H1 (cell line): Measurements from ENCODE around the gene BCAM. TPM values are rescaled to one million over a fixed set of nuclear protein-coding genes. Genes with fewer than 3 reads are reported as not detected.

Experiments
- CTCF ChIA-PET: fragments of 300-600 bp; sonication (Branson Sonifier 250); formaldehyde crosslinking; loops from one replicate; lab custom pipeline; 2021; ENCODE audit not compliant: partially characterized antibody; lab: Charles Lee
- POLR2A ChIA-PET: fragments of 300-600 bp; sonication (Branson Sonifier 250); formaldehyde crosslinking; loops from one replicate; lab custom pipeline; 2021; ENCODE audit warnings: inconsistent platforms; ENCODE audit not compliant: partially characterized antibody; lab: Charles Lee
- DNase-seq, 2 experiments: peaks; one replicate each; pipeline versions ENCODE4 v3.0.0 to v3.0.0-alpha.2; 2010 to 2022; ENCODE audit warnings: low spot score in 2 of 2, low read depth in 1 of 2, mixed read lengths in 1 of 2
- FAIRE-seq: peaks from 2 replicates; lab custom pipeline; 2011; peaks lifted over from hg19 to GRCh38; lab: Jason Lieb, UNC
- H2AFZ ChIP-seq: 2 replicates; pipeline ENCODE4 v1.8.1; 2012; ENCODE audit warnings: low read length, inconsistent platforms
- H2AK5ac ChIP-seq: 2 replicates; pipeline ENCODE4 v1.6.1; 2013; ENCODE audit warnings: low read depth, low read length
- H2BK120ac ChIP-seq: replicated peaks from 2 replicates; pipeline ENCODE3; 2013; ENCODE audit warnings: low read depth, low read length, inconsistent platforms
- H2BK12ac ChIP-seq: 2 replicates; pipeline ENCODE4 v1.6.1; 2013; ENCODE audit warnings: low read depth, low read length
- H2BK15ac ChIP-seq: 2 replicates; pipeline ENCODE4 v1.6.1; 2013; ENCODE audit warnings: low read length
- H2BK20ac ChIP-seq: 2 replicates; pipeline ENCODE4 v1.6.1; 2013; ENCODE audit warnings: low read length
- H2BK5ac ChIP-seq: 2 replicates; pipeline ENCODE4 v1.6.1; 2013; ENCODE audit warnings: low read depth, low read length
- H3K14ac ChIP-seq: 2 replicates; pipeline ENCODE4 v1.6.1; 2013; ENCODE audit warnings: inconsistent platforms; ENCODE audit not compliant: insufficient read length
- H3K18ac ChIP-seq: 2 replicates; pipeline ENCODE4 v1.6.1; 2013; ENCODE audit warnings: low read length; ENCODE audit errors: extremely low read depth
- H3K23ac ChIP-seq: 2 replicates; pipeline ENCODE4 v1.6.1; 2013; ENCODE audit warnings: inconsistent platforms; ENCODE audit not compliant: insufficient read length
- H3K23me2 ChIP-seq: 2 replicates; pipeline ENCODE4 v1.6.1; 2013; ENCODE audit warnings: low read depth, low read length
- H3K27ac ChIP-seq: 2 replicates; pipeline ENCODE4 v1.6.1; 2011; ENCODE audit warnings: low read depth, low read length, inconsistent platforms
- H3K27me3 ChIP-seq, 4 experiments: replicated peaks in 1 of 4; 1 replicate in 1 of 4; 2 replicates in 3 of 4; pipeline versions ENCODE4 v1.6.1 to v1.8.1; 2011 to 2013; ENCODE audit warnings: low read length in 3 of 4, mild to moderate bottlenecking in 3 of 4, inconsistent platforms in 2 of 4, mixed read lengths in 2 of 4, moderate library complexity in 1 of 4; ENCODE audit not compliant: control insufficient read depth in 3 of 4, insufficient read depth in 3 of 4; ENCODE audit errors: extremely low read depth in 1 of 4
- H3K36me3 ChIP-seq, 4 experiments: 2 replicates each; pipeline versions ENCODE4 v1.6.1 to v1.8.1; 2011 to 2013; ENCODE audit warnings: mild to moderate bottlenecking in 4 of 4, low read length in 3 of 4, moderate library complexity in 2 of 4, control low read depth in 1 of 4, inconsistent platforms in 1 of 4; ENCODE audit not compliant: insufficient read depth in 4 of 4, control insufficient read depth in 2 of 4
- H3K4ac ChIP-seq: replicated peaks from 2 replicates; pipeline ENCODE3; 2013; ENCODE audit warnings: low read length, low read depth, mixed read lengths, inconsistent platforms; ENCODE audit not compliant: insufficient read length
- H3K4me1 ChIP-seq, 4 experiments: replicated peaks in 1 of 4; 1 replicate in 1 of 4; 2 replicates in 3 of 4; pipeline versions ENCODE4 v1.6.1 to v1.8.1; 2011 to 2013; ENCODE audit warnings: low read length in 3 of 4, inconsistent platforms in 2 of 4, mixed read lengths in 1 of 4; ENCODE audit not compliant: insufficient read depth in 4 of 4, control insufficient read depth in 3 of 4
- H3K4me2 ChIP-seq, 2 experiments: 2 replicates each; pipeline versions ENCODE4 v1.6.1 to v1.8.1; 2011 to 2013; ENCODE audit warnings: low read depth in 2 of 2, low read length in 2 of 2, control low read depth in 1 of 2, inconsistent platforms in 1 of 2, mild to moderate bottlenecking in 1 of 2; ENCODE audit not compliant: insufficient read depth in 1 of 2
- H3K4me3 ChIP-seq, 4 experiments: fragments of 200-600, 300-600 bp in 1 of 4; sonication (generic), shearing (Covaris generic), sonication (Bioruptor Twin) in 1 of 4; 2 replicates each; pipeline versions ENCODE4 v1.5.1 to v1.8.1; 2011 to 2016; ENCODE audit warnings: low read length in 4 of 4, low read depth in 3 of 4, control low read depth in 2 of 4, inconsistent platforms in 2 of 4, mild to moderate bottlenecking in 2 of 4, mixed read lengths in 1 of 4, moderate library complexity in 1 of 4; ENCODE audit not compliant: insufficient read depth in 2 of 4; ENCODE audit errors: extremely low read depth in 1 of 4
- H3K56ac ChIP-seq: replicated peaks from 2 replicates; pipeline ENCODE3; 2013; ENCODE audit warnings: low read depth, mild to moderate bottlenecking, mixed read lengths, low read length, inconsistent platforms; ENCODE audit not compliant: insufficient read length
- H3K79me1 ChIP-seq: 2 replicates; pipeline ENCODE4 v1.6.1; 2013; ENCODE audit warnings: low read depth, low read length, control low read depth
- H3K79me2 ChIP-seq, 2 experiments: 2 replicates each; pipeline versions ENCODE4 v1.6.1 to v1.8.1; 2012 to 2013; ENCODE audit warnings: low read length in 2 of 2, mild to moderate bottlenecking in 2 of 2, inconsistent platforms in 1 of 2; ENCODE audit not compliant: insufficient read depth in 2 of 2, control insufficient read depth in 1 of 2
- H3K9ac ChIP-seq, 4 experiments: replicated peaks in 1 of 4; 1 replicate in 1 of 4; 2 replicates in 3 of 4; pipeline versions ENCODE4 v1.6.1 to v1.8.1; 2011 to 2013; ENCODE audit warnings: low read depth in 3 of 4, low read length in 3 of 4, control low read depth in 2 of 4, mild to moderate bottlenecking in 2 of 4, moderate library complexity in 2 of 4, inconsistent platforms in 1 of 4; ENCODE audit errors: extremely low read depth in 1 of 4
- H3K9me3 ChIP-seq, 2 experiments: 2 replicates each; pipeline versions ENCODE4 v1.6.1 to v1.8.1; 2012 to 2013; ENCODE audit warnings: mild to moderate bottlenecking in 2 of 2, moderate library complexity in 2 of 2, control low read depth in 1 of 2, inconsistent platforms in 1 of 2, low read depth in 1 of 2, low read length in 1 of 2, mixed read lengths in 1 of 2; ENCODE audit not compliant: insufficient read depth in 2 of 2
- H4K20me1 ChIP-seq, 2 experiments: replicated peaks in 1 of 2; 2 replicates each; pipeline versions ENCODE3 to v1.8.1; 2011 to 2013; ENCODE audit warnings: inconsistent platforms in 2 of 2, low read length in 2 of 2, mild to moderate bottlenecking in 1 of 2; ENCODE audit not compliant: insufficient read depth in 2 of 2, control insufficient read depth in 1 of 2
- H4K5ac ChIP-seq: 2 replicates; pipeline ENCODE4 v1.6.1; 2013; ENCODE audit warnings: low read length, low read depth, mixed read lengths, inconsistent platforms; ENCODE audit not compliant: insufficient read length
- H4K8ac ChIP-seq: 2 replicates; pipeline ENCODE4 v1.8.0; 2013; ENCODE audit warnings: mild to moderate bottlenecking, moderate library complexity, low read length, inconsistent platforms; ENCODE audit not compliant: insufficient read depth; ENCODE audit errors: extremely low read depth
- H4K91ac ChIP-seq: replicated peaks from 2 replicates; pipeline ENCODE3; 2013; ENCODE audit warnings: low read length, mixed read lengths, inconsistent platforms; ENCODE audit not compliant: insufficient read length
- BRCA1 ChIP-seq: IDR thresholded peaks from 2 replicates; pipeline ENCODE4 v1.6.1; 2012; ENCODE audit warnings: low read depth, low read length, improper control_type of control experiment
- CHD2 ChIP-seq: IDR thresholded peaks from 2 replicates; pipeline ENCODE4 v1.6.1; 2012; ENCODE audit warnings: low read length, improper control_type of control experiment
- CTBP2 ChIP-seq: IDR thresholded peaks from 2 replicates; pipeline ENCODE4 v1.7.0; 2011; ENCODE audit warnings: borderline replicate concordance, mild to moderate bottlenecking, moderate library complexity, mixed read lengths, low read length; ENCODE audit not compliant: insufficient read depth, insufficient read length
- NRF1 ChIP-seq: IDR thresholded peaks from 2 replicates; pipeline ENCODE4 v1.6.1; 2011; ENCODE audit warnings: mild to moderate bottlenecking, low read depth, low read length, improper control_type of control experiment
- RAD21 ChIP-seq, 2 experiments: IDR thresholded peaks in 1 of 2; conservative IDR thresholded peaks in 1 of 2; 2 replicates each; pipeline ENCODE4 v1.6.1; 2011; ENCODE audit warnings: low read depth in 2 of 2, low read length in 2 of 2, improper control_type of control experiment in 1 of 2, inconsistent platforms in 1 of 2, mild to moderate bottlenecking in 1 of 2, moderate library complexity in 1 of 2
- RXRA ChIP-seq: IDR thresholded peaks from 2 replicates; pipeline ENCODE4 v1.6.1; 2011; ENCODE audit warnings: low read depth, mild to moderate bottlenecking, low read length, moderate library complexity; ENCODE audit not compliant: insufficient read depth
- ZNF274 ChIP-seq: IDR thresholded peaks from 2 replicates; pipeline ENCODE4 v1.7.0; 2012; ENCODE audit warnings: low read length, borderline replicate concordance; ENCODE audit errors: extremely low read depth
- WGBS, 2 experiments: shearing (Covaris generic) in 1 of 2; methylation state at CpG; one replicate each; pipeline versions ENCODE4 v1.1.6 to v1.1.7; 2013 to 2015; ENCODE audit warnings: low lambda C conversion rate in 2 of 2, mixed read lengths in 2 of 2, inconsistent platforms in 1 of 2, low coverage in 1 of 2, missing lambda C conversion rate in 1 of 2; ENCODE audit not compliant: insufficient replicate concordance in 2 of 2, insufficient coverage in 1 of 2, insufficient read length in 1 of 2; ENCODE audit errors: extremely low coverage in 1 of 2, missing lambda C conversion rate in 1 of 2; 5-methylcytosine and 5-hydroxymethylcytosine counted together
- polyA plus RNA-seq, 7 experiments: library from polyadenylated mRNA; depleted of rRNA in 3 of 7; stranded (reverse) in 5 of 7; unstranded in 2 of 7; fragments of >200 nt in 5 of 7; fragments of 200-250 nt in 2 of 7; gene quantifications; 1 replicate in 5 of 7; 2 replicates in 1 of 7; 4 replicates in 1 of 7; pipeline versions ENCODE4 v1.2.1 to v1.2.3, GENCODE V29; 2011 to 2013; ENCODE audit warnings: missing spikeins in 2 of 7, mixed read lengths in 2 of 7
- total RNA-seq: library from RNA; stranded (reverse); fragmentation: NEBNext Ultra II Directional; extraction: Animal tissue kit (Norgen Biotek cat#: 25700); gene quantifications from 2 replicates; pipeline ENCODE4 v1.2.1, GENCODE V29; 2021
- TF ChIP-seq, protein P1 (sequence below): IDR thresholded peaks from 2 replicates; pipeline ENCODE4 v1.6.1; 2012; ENCODE audit warnings: low read length, inconsistent platforms
- TF ChIP-seq, protein P2 (sequence below): IDR thresholded peaks from 2 replicates; pipeline ENCODE4 v1.6.1; 2012; ENCODE audit warnings: inconsistent platforms

The BCAM gene
- total and polyA plus RNA-seq, 2 of the 8 experiments (the other 6 are each of a cell fraction or from before 2014, with no cell fraction given), result 32.5 to 81.4 TPM

DNA sequence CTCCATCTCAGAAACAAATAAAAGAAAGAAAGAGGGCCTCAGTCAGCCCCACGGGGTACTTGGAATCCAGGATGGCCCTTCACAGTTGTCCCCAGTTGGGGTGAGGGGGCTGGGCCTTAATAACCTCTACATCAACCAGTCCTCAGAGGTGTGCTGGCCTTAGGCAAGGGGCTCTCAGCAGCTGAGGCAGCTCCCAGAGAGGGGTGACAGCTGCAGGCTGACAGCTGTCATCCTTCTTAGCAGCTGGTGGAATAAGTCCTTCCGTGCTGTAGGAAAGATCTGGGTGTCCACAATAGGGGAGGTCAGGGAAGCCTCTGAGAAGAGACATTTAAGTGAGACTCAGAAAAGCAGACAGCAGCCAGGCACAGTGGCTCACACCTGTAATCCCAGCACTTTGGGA lies 7.4 kb downstream of the BCAM start:
- H4K91ac ChIP-seq, result no peak overlapping the region
- ChIA-PET CTCF (interaction anchor here (1.1 to 1.5 kb wide), 3 partner anchors 11 to 32 kb away, joined by 3 read pairs; no protein-coding TSS in a partner anchor), POLR2A (interaction anchor here (1.3 to 1.4 kb wide), 2 partner anchors 10 to 31 kb away, joined by 3 to 4 read pairs; no protein-coding TSS in a partner anchor)
- no peak overlapping the region for H2AK5ac ChIP-seq
- FAIRE-seq (no peak), DNase-seq (no peak)
- peaks cover 8% of the 10 kb centered on the region; the same call in 1 of the 2 replicates for H3K23me2 ChIP-seq
- no peak overlapping the region for H3K9ac ChIP-seq
- no peak overlapping the region for H3K27ac ChIP-seq
- no peak overlapping the region for H2BK12ac ChIP-seq
- no peak overlapping the region for H4K8ac ChIP-seq
- no peaks in the 10 kb centered on the region for H3K9me3 ChIP-seq
- no peak overlapping the region for H2BK120ac ChIP-seq
- no peaks in the 10 kb centered on the region; the same call in 1 of the 2 replicates for H3K79me1 ChIP-seq
- H2BK20ac ChIP-seq, result no peak overlapping the region
- H3K18ac ChIP-seq, result no peak overlapping the region
- no peak overlapping the region for H3K14ac ChIP-seq
- WGBS, 2 experiments, result 83% methylated on average over 2 of the region's 2 CpGs; no CpG with 5 or more reads in 1 of the 2 experiments
- H4K5ac ChIP-seq, result no peak overlapping the region
- no peaks in the 10 kb centered on the region for H3K79me2 ChIP-seq
- no peak overlapping the region for H3K4me3 ChIP-seq
- TF ChIP-seq CHD2 (no peak), NRF1 (no peak), ZNF274 (no peak), RXRA (no peak), RAD21 (IDR thresholded peaks at IDR 0.05 in 1 of 2, conservative IDR thresholded peaks at IDR 0.05 in 1 of 2; ENCODE audit: low read depth in 2 of 2, low read length in 2 of 2) (no peak), CTBP2 (no peak), BRCA1 (no peak)
- TF ChIP-seq, protein P1, sequence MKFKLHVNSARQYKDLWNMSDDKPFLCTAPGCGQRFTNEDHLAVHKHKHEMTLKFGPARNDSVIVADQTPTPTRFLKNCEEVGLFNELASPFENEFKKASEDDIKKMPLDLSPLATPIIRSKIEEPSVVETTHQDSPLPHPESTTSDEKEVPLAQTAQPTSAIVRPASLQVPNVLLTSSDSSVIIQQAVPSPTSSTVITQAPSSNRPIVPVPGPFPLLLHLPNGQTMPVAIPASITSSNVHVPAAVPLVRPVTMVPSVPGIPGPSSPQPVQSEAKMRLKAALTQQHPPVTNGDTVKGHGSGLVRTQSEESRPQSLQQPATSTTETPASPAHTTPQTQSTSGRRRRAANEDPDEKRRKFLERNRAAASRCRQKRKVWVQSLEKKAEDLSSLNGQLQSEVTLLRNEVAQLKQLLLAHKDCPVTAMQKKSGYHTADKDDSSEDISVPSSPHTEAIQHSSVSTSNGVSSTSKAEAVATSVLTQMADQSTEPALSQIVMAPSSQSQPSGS, result no peak
- TF ChIP-seq, protein P2, sequence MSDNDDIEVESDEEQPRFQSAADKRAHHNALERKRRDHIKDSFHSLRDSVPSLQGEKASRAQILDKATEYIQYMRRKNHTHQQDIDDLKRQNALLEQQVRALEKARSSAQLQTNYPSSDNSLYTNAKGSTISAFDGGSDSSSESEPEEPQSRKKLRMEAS, result no peak
- no peak overlapping the region for H2BK15ac ChIP-seq
- H2AFZ ChIP-seq, result no peak overlapping the region
- no peak overlapping the region for H2BK5ac ChIP-seq
- no peak overlapping the region for H3K4me2 ChIP-seq
- no peak overlapping the region for H3K56ac ChIP-seq
- H3K27me3 ChIP-seq, result no peaks in the 10 kb centered on the region; a peak in 3 of 7 replicates
- H4K20me1 ChIP-seq, result peaks cover 4 to 7% of the 10 kb centered on the region in 2 experiments
- H3K23ac ChIP-seq, result no peak overlapping the region
- H3K4ac ChIP-seq, result no peak overlapping the region
- peaks cover 9 to 43% (median 24%) of the 10 kb centered on the region in 4 experiments; a peak in 5 of 8 replicates for H3K36me3 ChIP-seq
- H3K4me1 ChIP-seq, result no peaks in the 10 kb centered on the region; a peak in 1 of 7 replicates
